Bronchial epithelial cell (primary cell): Measurements from ENCODE around the gene GLI3. TPM values are rescaled to one million over a fixed set of nuclear protein-coding genes. Genes with fewer than 3 reads are reported as not detected.
A peak's percentile ranks its signal among the peaks of the same experiment; 100 is the strongest.

Experiments
- DNase-seq: peaks from one replicate; pipeline ENCODE4 v3.0.0-alpha.2; 2010; ENCODE audit warnings: low read depth
- FAIRE-seq: peaks from 2 replicates; lab custom pipeline; 2011; peaks lifted over from hg19 to GRCh38; lab: Jason Lieb, UNC
- H3K27me3 ChIP-seq: 2 replicates; pipeline ENCODE4 v1.5.1; 2011; ENCODE audit warnings: low read length; ENCODE audit not compliant: control insufficient read depth, insufficient read depth
- H3K36me3 ChIP-seq: 2 replicates; pipeline ENCODE4 v1.5.1; 2011; ENCODE audit warnings: low read length; ENCODE audit not compliant: control insufficient read depth, insufficient read depth
- H3K4me3 ChIP-seq: 2 replicates; pipeline ENCODE4 v1.5.1; 2011; ENCODE audit warnings: mild to moderate bottlenecking, low read depth, low read length, control low read depth
- CTCF ChIP-seq: IDR thresholded peaks from 2 replicates; pipeline ENCODE4 v1.5.1; 2011; ENCODE audit warnings: mild to moderate bottlenecking, moderate library complexity, low read length, control low read depth, inconsistent platforms; ENCODE audit not compliant: insufficient read depth, severe bottlenecking
- total RNA-seq: library from RNA; depleted of rRNA; stranded (reverse); fragments of >200 nt; gene quantifications from 2 replicates; pipeline ENCODE4 v1.2.1, GENCODE V29; 2014

GLI3 gene
- total RNA-seq, 1 donor from 2014 or later, result 1.3 TPM

DNA sequence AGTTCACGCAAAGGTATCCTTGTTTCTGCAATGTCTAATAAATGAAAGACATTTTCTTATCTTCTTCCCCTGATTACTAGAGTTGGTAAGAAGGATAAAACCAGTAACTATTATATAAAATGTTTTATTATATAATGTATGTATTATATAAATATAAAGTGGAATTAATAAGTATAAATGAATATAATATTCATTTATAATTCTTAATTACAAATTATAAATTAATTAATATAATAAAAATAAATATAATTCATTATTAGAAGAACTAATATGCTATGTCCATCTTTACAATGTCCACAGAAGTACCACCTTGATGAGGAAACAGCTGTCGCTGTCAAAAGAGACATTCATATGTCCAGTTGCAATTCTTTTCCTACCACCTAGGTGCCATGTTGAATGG lies 177.7 kb downstream of the GLI3 start:
- FAIRE-seq, result no peak
- TF ChIP-seq CTCF, result no peak
- no peaks in the 10 kb centered on the region for H3K36me3 ChIP-seq
- no peaks in the 10 kb centered on the region for H3K27me3 ChIP-seq
- no peak for DNase-seq
- no peak overlapping the region for H3K4me3 ChIP-seq

- Histone ChIP-seq H3K27me3 (no peaks in the 10 kb centered on the region), H3K36me3 (no peaks in the 10 kb centered on the region), H3K4me3 (no peak overlapping the region)
- no peak for TF ChIP-seq CTCF
- DNase-seq (peak; percentile 57), FAIRE-seq (no peak)
These were observed 179.7 kb downstream of the GLI3 start for GRCh38 chr7:42057331-42057730.

- TF ChIP-seq CTCF, result no peak
- no peak for FAIRE-seq
These were observed 181.8 kb downstream of the GLI3 start for GRCh38 chr7:42055171-42055570.

GRCh38 chr7:42053834-42054233 lies 183.2 kb downstream of the GLI3 start:
- DNase-seq, result no peak
- no peak for FAIRE-seq

More at GRCh38 chr7:42055171-42055570, 181.8 kb downstream of the GLI3 start:
- Histone ChIP-seq H3K36me3 (no peaks in the 10 kb centered on the region), H3K4me3 (no peak overlapping the region), H3K27me3 (no peaks in the 10 kb centered on the region)
- no peak for DNase-seq

DNA sequence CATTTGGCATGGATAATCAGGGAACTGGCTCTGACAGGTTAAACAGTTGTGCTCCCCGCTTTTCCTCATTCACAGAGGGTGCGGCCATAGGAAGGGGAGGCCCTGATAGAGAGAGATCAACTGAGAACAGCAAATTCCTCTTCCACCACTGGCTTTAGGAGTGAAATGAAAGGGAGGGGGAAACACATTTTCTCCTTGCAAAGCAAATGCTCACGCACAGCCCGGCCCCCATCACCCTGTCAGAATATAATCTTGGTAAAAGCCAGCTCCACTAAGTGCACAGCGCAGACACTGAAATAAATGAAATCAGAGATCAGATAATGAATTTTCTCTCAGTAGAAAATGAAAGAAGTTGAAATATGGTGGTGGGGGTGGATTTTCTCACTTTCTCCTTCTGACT lies 187.2 kb downstream of the GLI3 start:
- H3K36me3 ChIP-seq, result peaks cover 3% of the 10 kb centered on the region
- TF ChIP-seq CTCF, result no peak
- FAIRE-seq, result no peak
- H3K4me3 ChIP-seq, result no peak overlapping the region
- no peak for DNase-seq
- H3K27me3 ChIP-seq, result no peaks in the 10 kb centered on the region

More at GRCh38 chr7:42053834-42054233, 183.2 kb downstream of the GLI3 start:
- H3K36me3 ChIP-seq, result no peaks in the 10 kb centered on the region
- TF ChIP-seq CTCF, result no peak
- no peak overlapping the region for H3K4me3 ChIP-seq
- no peaks in the 10 kb centered on the region for H3K27me3 ChIP-seq

DNA sequence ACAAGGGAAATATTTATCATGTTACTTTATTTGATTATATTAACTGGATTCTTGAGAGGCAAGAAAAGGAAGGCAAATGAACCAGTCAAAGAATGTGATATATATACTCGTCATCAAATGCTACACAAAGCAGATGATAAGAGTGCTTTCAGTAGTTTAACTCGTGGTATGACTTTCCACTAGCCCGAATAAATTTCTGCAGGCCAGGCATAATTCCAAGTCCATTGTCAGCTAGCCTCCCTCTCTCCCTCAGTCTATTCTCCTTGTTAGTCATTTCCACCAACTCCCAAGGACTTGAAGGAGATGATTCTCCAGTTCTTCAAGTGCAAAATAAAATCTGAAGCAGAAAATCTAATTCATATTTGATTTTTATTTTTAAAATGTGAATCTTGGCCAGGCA lies 190.5 kb downstream of the GLI3 start:
- H3K4me3 ChIP-seq, result no peak overlapping the region
- no peak for TF ChIP-seq CTCF
- H3K27me3 ChIP-seq, result no peaks in the 10 kb centered on the region
- peaks cover 3% of the 10 kb centered on the region for H3K36me3 ChIP-seq
- no peak for FAIRE-seq
- DNase-seq, result no peak
